Activated gamma-delta T cell treated with anti-CD3 and anti-CD28 coated beads, Interleukin-2, amount 50 U/mL, for 16 hours (primary cell): Measurements from ENCODE around the gene STAG3.
A peak's percentile ranks its signal among the peaks of the same experiment; 100 is the strongest.
"Not testable (repeated sequence)": the region's sequence is repeated elsewhere in the genome, so short reads cannot be mapped to it uniquely, and the experiment has no call there.

Experiments used
- DNase-seq: peaks from one replicate; pipeline ENCODE4 v3.0.0-alpha.2; 2020; ENCODE audit warnings: low read depth

The STAG3 gene, protein sequence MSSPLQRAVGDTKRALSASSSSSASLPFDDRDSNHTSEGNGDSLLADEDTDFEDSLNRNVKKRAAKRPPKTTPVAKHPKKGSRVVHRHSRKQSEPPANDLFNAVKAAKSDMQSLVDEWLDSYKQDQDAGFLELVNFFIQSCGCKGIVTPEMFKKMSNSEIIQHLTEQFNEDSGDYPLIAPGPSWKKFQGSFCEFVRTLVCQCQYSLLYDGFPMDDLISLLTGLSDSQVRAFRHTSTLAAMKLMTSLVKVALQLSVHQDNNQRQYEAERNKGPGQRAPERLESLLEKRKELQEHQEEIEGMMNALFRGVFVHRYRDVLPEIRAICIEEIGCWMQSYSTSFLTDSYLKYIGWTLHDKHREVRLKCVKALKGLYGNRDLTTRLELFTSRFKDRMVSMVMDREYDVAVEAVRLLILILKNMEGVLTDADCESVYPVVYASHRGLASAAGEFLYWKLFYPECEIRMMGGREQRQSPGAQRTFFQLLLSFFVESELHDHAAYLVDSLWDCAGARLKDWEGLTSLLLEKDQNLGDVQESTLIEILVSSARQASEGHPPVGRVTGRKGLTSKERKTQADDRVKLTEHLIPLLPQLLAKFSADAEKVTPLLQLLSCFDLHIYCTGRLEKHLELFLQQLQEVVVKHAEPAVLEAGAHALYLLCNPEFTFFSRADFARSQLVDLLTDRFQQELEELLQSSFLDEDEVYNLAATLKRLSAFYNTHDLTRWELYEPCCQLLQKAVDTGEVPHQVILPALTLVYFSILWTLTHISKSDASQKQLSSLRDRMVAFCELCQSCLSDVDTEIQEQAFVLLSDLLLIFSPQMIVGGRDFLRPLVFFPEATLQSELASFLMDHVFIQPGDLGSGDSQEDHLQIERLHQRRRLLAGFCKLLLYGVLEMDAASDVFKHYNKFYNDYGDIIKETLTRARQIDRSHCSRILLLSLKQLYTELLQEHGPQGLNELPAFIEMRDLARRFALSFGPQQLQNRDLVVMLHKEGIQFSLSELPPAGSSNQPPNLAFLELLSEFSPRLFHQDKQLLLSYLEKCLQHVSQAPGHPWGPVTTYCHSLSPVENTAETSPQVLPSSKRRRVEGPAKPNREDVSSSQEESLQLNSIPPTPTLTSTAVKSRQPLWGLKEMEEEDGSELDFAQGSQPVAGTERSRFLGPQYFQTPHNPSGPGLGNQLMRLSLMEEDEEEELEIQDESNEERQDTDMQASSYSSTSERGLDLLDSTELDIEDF

DNA sequence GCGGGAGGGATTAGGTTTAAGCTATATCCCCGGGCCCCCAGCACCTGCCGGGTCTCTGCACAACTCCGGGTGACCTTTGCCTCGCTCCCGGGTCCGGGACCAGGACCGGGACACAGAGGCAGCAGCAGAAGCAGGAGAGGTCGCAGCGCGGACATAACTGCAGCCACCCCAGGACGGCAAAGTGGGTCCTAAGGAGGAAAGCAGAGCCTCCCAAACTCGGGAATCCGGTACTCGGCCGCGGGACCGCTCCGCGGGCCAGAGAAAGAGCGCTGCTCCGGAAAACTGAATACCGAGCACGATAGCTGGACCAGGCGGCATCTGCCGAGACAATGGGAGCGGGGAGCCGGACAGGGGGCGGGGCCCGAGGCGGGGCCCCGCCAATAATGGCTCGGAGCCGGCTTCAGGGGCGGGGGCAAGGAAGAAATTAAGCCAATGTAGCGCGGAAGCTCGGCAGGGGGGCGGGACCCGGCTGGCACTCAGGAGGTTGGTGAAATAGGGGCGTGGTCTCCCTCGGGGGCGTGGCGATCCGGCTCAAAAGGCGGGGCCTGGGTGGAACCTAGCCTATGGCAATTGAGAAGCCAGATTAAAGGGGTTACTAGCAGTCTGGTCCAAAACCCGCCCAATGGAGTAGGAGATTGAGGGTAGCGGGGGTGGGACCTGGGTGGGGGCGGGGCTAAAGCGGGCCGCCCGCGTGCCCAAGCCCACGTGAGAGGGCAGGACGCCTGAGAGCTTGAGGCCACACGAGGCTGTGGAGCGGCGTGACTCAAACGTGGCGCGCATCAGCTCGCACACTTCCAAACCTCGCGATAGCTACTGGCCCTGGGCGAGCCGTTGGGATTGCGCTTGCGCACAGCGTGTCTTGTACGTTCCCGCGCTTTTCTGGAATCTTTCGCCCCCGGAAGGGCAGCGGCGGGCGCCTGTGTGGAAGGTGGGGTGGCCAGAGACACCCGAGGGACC lies at the start of gene STAG3, which contains the start of gene GPC2:
TSS of gene STAG3 (plus strand) at position 874 of the 957 bp plus-strand sequence. CDS start 2,639 bp downstream, outside the sequence.
TSS of gene GPC2 (minus strand) at position 337 of the 957 bp plus-strand sequence. CDS start at position 155, 182 bp downstream.
- DNase-seq = peak; percentile 95

DNA sequence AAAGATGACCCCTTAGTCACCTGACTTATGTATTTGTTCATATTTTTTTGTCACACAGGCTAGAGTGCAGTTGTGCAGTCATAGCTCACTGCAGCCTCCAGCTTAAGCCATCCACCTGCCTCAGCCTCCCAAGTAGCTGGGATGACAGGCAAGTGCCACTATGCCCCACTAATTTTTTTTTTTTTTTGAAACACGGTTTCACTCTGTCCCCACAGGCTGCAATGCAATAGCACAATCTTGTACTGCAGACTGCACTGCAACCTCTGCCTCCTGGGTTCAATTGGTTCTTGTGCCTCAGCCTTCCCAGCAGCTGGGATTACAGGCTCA lies 49.1 kb upstream of the STAG3 start:
- no peak for DNase-seq

DNA sequence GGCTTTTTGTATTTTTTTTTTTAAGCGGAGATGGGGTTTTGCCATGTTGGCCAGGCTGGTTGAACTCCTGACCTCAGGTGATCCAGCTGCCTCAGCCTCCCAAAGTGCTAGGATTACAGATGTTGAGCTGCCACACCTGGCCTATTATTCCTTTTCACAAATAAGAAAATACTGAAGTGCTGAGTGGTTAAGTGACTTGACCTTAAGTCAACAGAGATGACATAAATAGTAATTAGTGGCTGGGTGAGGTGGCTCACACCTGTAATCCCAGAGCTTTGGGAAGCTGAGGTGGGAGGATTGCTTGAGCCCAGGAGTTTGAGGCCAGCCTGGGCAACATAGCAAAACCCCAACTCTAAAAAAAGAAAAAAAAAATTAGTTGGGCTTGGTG lies 47.5 kb upstream of the STAG3 start:
- DNase-seq = not testable (repeated sequence)

DNA sequence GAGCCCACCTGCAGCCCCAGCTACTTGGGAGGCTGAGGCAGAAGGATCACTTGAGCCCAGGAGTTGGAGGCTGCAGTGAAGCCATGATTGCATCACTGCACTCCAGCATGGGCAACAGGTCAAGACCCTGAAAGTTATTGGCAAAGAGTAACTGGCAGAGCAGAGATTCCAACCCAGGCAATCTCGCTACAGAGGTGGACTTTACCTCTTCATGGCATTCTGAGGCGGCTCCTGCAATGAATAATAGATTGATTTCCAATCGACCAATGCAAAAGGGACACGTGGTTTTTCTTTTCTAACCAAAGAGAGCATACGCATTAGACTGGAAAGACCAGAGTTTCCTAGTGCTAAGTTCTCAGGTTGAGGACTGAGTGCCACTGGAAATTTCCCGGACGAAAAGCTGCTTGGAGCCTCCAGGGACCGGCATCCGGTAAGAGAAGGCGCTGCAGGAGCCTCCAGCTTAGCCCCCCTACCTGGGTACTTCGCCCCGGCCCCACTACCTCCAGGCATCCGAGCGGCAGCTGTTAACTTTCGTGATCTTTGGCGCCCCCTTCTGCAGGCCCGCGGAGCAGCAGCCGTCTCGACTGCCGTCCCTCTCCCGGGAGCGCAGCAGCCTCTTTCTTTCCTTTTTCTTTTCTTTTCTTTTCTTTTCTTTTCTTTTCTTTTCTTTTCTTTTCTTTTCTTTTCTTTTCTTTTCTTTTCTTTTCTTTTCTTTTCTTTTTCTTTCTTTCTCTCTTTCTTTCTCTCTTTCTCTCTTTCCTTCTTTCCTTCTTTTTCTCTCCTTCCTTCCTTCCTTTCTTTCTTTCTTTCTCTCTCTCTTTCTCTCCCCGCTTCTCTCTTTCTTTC lies 46.9 kb upstream of the STAG3 start:
- peak; percentile 81 for DNase-seq

DNA sequence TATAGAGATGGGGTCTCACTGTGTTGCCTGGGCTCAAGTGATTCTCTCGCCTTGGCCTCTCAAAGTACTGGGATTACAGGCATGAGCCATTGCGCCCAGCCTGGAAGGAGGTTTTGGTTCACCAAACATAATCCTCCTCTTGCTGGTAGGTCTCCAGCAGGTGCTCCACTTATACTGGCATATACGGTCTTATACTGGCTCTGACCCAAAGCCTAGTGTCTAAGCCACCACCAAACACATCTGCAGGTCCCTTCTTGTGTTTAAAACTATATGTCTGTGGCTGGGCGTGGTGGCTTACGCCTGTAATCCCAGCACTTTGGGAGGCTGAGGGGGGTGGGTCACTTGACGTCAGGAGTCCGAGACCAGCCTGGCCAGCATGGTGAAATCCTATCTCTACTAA lies 45.6 kb upstream of the STAG3 start:
- no peak for DNase-seq

DNA sequence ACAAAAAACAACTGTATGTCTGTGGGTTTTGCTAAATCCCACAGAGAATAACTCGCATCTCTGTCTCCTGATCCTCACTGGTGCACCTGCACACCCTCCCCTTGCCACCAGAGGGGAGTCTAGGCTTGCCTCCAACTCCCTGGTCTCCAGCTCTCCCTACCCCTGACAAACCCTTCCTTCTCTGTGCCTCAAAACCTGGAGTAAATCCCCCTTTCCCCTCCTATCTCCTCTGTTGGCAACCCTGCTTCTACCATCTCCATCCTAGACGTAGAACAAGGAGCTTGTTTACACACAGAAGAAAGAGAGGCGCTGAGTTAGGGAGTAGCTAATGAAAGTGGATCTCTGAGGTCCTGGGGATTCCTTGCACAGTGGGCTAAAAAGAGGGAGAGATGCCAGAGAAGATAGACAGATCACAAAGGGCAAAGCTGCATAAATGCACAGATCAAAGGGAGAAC lies 45.0 kb upstream of the STAG3 start:
- DNase-seq = peak; percentile 42

DNA sequence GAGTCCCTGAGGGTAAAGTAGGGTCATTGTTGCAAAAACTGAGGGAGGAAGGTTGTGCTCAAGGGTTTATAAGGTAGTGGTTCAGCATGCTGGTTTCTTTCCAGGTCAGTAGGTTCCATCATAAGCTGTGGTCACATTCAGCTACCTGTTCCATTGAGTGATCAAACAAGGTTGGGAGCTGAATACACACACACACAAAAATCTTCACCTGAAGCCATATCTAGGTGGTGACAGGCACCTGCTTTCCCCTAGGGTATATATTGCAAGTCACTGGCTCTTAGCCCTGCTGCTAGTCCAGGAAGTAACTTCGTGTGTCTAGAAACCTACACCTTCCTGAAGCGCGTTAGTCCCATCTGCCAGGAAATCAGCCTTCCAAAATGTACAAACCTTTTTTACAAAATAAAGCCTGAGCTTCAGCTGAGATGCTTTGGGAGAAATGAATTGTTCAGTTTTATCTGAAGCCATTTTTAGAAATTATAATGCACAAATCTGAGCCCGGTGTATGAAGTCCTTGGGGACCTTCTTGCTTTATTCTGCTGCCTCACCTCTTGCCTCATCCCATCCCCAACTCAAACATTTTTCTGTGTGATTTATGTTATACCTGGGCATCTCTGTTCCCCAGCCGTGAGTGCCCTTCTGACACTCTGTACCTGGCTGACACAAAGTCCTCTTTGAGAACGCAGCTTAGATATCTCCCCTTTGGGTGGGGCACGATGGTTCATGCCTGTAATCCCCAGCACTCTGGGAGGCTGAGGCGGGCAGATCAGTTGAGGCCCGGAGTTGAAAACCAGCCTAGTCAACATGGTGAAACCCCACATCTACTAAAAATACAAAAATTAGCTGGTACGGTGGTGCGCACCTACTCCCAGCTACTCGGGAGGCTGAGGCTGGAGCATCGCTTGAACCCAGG lies 39.6 kb upstream of the STAG3 start:
- DNase-seq = no peak

DNA sequence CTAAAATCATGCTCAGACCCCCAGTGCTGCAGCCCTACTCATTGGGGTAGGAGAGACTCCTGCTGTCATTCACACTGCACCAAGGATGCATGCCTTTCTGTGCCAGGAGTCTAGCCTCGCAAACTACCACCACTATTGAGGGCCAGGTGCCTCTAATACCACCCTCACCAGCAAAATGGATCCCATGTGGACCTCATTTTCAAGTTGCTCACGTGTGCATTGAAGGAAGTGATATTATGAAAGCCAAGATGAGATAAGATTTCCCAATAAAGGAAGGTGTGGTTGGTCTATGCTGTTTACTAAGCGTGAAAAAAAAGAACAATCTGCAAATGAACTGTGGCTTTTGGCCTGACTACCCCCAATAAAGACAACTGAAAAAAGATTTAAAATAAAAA lies 36.2 kb upstream of the STAG3 start:
- DNase-seq = no peak

DNA sequence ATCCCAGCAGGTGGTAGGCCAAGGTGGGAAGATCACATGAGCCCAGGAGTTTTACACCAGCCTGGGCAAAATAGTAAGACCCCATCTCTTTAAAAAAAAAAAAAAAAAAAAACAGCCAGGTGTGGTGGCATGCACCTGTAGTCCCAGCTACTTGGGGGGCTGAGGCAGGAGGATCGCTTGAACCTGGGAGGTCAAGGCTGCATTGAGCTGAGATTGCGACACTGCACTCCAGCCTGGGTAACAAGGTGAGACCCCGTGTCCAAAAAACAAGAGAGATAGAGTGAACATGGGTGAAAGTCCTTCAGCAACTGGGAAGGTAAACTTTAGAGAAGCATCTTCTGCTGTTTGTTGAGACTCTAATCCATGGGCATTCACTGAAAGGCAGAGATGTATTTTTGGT lies 35.3 kb upstream of the STAG3 start:
- DNase-seq = no peak

DNA sequence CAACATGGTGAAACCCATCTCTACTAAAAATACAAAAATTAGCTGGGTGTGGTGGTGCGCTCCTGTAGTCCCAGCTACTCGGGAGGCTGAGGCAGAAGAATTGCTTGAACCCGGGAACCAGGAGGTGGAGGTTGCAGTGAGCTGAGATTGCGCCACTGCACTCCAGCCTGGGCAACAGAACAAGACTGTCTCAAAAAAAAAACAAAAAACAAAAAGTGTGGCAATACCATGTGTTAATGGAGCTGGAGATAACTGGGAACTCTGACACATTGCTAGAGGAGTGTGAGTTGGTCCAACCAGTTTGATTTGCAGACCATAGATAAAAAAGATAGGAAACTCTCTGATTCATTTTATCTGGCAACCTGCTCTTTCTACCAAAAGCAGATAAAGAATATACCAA lies 31.4 kb upstream of the STAG3 start:
- DNase-seq = not testable (repeated sequence)

DNA sequence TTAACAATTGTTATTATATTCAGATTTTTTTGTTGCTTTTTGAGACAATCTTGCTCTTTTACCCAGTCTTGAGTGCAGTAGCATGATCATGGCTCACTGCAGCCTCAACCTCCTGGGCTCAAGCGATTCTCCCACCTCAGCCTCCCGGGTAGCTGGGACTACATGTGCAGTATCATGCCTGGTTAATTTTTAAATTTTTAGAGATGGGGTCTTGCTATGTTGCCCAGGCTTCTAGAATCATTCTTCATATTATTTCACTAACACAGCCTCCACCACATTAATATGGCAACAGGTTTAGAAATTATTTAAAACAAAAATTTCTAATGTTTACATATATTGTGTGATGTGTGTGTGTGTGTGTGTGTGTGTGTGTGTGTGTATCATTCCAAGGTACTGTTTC lies 30.4 kb upstream of the STAG3 start:
- DNase-seq = no peak

DNA sequence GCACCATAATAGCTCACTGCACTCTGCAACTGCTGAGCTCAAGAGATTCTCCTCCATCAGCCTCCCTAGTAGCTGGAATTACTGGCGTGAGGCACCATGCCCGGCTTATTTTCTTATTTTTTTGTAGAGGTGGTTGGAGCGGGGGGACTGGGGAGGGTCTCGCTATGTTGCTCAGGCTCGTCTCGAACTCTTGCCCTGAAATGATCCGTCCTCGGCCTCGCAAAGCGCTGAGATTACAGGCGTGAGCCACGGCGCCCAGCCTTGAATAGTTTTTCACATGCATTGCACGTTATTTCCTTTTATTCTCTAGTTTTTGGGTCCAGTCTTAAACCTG lies 29.5 kb upstream of the STAG3 start:
- DNase-seq = no peak

DNA sequence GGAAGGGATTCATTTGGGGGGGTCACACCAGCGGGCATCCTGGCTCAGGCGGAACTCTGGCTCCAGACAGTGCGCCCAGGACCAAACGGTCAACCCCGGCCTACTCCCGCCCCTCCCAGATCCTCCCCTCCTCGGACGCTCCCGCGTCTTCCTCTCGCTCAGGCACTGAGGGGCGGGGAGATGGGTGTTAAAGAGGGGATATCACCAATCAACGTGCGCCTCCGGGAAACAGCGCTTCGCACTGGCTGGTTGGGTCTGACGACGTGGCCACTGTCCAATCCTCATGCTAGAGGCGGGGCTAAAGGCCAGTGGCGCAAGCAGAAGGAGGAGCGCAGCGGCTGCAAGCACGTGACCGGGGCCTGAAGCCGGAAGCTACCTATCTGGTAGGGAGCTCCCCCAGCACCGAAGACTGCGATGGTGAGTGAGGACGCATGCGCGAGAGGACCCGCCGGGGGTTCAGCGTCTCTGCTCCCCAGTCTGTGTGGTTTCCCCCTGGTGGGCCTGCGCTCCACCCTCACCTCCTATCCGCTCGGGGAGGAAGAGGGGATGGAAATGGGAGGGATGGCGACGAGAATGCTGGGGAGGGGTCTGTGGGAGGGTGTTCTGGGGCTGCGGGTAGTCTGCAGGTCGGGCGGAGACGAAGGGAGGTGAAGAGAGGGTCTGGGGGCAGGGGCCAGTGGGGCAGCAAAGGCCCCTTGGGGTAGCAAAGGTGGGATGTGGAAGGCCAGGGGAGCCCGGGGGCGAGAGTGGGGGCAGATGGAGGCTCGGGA lies 29.0 kb upstream of the STAG3 start, which contains the start of gene LAMTOR4:
TSS of gene LAMTOR4 (plus strand) at position 360 of the 770 bp plus-strand sequence. CDS start at position 415, 55 bp downstream.
- peak; percentile 95 for DNase-seq

DNA sequence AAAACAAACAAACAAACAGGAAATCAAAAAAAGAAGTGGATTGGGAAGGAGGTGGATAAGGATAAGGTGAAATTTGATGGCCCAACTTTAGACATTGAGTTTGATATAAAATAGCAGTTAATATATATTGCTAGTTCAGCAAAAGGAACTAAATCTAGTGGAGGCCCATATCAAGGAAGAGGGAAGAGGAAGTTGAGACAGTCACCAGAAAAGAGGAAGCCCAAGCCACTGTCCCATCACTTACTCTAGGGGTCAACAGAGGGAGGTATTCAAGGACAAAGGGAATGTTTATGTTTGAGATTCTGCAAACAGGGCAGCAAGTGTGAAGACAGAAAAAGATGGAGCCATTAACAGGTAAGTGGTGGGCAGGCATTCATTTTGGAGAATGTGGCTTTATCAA lies 25.3 kb upstream of the STAG3 start:
- no peak for DNase-seq

DNA sequence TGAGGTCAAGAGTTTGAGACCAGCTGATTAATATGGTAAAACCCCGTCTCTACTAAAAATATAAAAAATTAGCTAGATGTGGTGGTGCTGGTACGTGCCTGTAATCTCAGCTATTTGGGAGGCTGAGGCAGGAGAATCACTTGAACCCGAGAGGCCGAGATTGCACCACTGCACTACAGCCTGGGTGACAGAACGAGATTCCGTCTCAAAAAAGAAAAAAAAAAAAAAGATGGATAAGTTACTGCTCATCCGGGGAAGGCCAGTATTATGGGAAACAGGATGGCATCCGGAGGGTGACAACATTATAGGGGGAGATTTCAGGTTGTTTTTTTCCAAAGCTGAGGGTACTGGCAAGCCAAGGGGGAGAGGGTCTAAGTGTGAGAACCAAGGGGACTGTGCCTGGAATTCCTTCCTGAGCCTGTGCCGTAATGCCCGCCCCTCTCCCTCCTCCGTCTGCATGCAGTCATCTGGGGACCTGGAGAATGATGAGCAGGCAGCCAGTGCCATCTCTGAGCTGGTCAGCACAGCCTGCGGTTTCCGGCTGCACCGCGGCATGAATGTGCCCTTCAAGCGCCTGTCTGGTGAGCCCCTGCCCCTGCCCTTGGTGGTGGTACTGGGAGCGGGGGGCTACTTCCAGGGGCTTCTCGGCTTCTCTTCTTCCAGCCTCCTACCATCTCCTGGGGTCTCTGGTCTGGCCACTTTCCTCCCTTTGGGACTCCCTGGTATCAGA lies 24.6 kb upstream of the STAG3 start:
- no peak for DNase-seq

DNA sequence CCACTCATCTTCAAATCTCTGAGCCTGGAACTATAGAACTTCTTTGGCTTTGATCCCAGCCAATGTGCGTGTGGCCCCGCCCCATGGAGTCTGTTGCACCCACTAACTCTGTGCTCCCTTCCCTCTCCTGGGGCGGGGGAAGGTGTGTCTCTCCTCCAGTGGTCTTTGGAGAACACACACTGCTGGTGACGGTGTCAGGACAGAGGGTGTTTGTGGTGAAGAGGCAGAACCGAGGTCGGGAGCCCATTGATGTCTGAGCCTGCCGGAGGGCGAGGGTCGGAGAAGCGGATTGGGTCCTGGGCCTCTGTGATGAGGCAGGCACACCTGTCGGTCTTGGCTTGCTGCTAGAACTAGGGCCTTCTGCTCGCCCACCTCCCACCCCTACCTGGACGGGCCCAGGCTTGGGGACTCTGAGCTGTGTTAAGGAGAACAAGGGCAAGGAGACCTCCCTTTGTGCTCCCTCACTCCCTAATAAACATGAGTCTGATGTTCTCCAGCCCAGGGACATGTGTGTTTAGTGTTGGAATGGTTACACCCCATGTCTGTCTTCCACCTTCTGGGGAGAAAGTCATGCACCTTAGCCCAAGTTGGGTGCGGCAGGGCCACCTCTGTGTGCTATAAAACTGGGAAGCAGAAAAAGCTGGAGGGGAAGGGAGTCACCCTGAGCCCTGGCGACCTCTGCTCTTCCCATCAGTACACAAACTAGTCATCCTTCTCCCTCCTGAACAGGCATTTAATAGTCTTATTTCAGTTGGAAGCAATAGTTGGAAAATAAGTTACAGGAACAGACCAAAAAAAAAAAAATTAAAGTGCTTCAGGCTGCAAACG lies 23.8 kb upstream of the STAG3 start:
- DNase-seq = no peak
